Measurements from ENCODE around the gene FYTTD1. TPM values are rescaled to one million over a fixed set of nuclear protein-coding genes. Genes with fewer than 3 reads are reported as not detected.

Gene FYTTD1
- total and polyA plus RNA-seq, 2 donors (not counting 1 experiment from before 2014, with no cell fraction given), result 6.2 to 110 TPM

- under 1% methylated on average over 18 of the region's 18 CpGs for WGBS (ENCODE audit: insufficient coverage)
- Histone ChIP-seq H3K27ac (ENCODE audit: low read length in 2 of 2) (peak overlapping the region; percentile 77 to 94), H3K27me3 (replicated peaks in 1 of 4; ENCODE audit: control extremely low read depth in 1 of 4, control insufficient read depth in 3 of 4, insufficient read depth in 4 of 4, low read length in 3 of 4) (no peaks in the 10 kb centered on the region), H3K36me3 (replicated peaks in 1 of 2; ENCODE audit: control extremely low read depth in 1 of 2, control insufficient read depth in 1 of 2, extremely low read depth in 1 of 2, insufficient read depth in 2 of 2, low read length in 1 of 2) (no peaks in the 10 kb centered on the region), H4K20me1 (ENCODE audit: control insufficient read depth, insufficient read depth, low read length, poor library complexity, severe bottlenecking) (peaks cover 22% of the 10 kb centered on the region), H3K9me3 (ENCODE audit: control extremely low read depth in 1 of 3, control insufficient read depth in 2 of 3, insufficient read depth in 1 of 3, low read length in 2 of 3) (peaks cover 0 to 1% (median 0%) of the 10 kb centered on the region in 3 donors), H3K9ac (ENCODE audit: low read length) (peak overlapping the region; percentile 88), H2AFZ (ENCODE audit: insufficient read depth, low read depth, low read length, poor library complexity, severe bottlenecking) (peak overlapping the region; percentile 94), H3K4me3 (ENCODE audit: control extremely low read depth in 1 of 5, extremely low read depth in 1 of 5, insufficient read depth in 1 of 5, low read depth in 2 of 5, low read length in 4 of 5) (peak overlapping the region; percentile 47 to 97 (median 76)), H3K79me2 (ENCODE audit: control insufficient read depth, insufficient read depth, low read length) (peaks cover 36% of the 10 kb centered on the region), H3K4me1 (ENCODE audit: control insufficient read depth in 2 of 2, insufficient read depth in 2 of 2, low read length in 2 of 2) (peaks cover 18 to 26% of the 10 kb centered on the region in 2 donors), H3K4me2 (replicated peaks; ENCODE audit: low read depth, low read length, poor library complexity, severe bottlenecking) (peak overlapping the region; percentile 96)
- intact Hi-C loops (cut with micrococcal nuclease), result loop anchor here (1.0 to 2.0 kb wide), 6 partner anchors 15 to 150 kb away; no protein-coding TSS in a partner anchor
- no peaks in the 10 kb centered on the region for H3K9me3 Mint-ChIP-seq (ENCODE audit: insufficient read depth)
- peak overlapping the region; percentile 96 for H3K4me3 Mint-ChIP-seq
- no peak for DNase-seq
- POLR2A ChIA-PET, result interaction anchor here (0.7 to 2.2 kb wide), 4 partner anchors 9 to 75 kb away, joined by 4 to 12 read pairs (median 6); partner anchors contain the start of gene RUBCN
- peak overlapping the region; percentile 95 for H3K27ac Mint-ChIP-seq
- TF ChIP-seq CTCF (IDR thresholded peaks at IDR 0.05) (no peak), EZH2 (IDR thresholded peaks at IDR 0.05; ENCODE audit: borderline replicate concordance, insufficient read depth, low read depth, low read length, poor library complexity, severe bottlenecking) (no peak)
- H3K27me3 Mint-ChIP-seq, result no peaks in the 10 kb centered on the region
- peak; percentile 48 for ATAC-seq (ENCODE audit: low read depth)
- CTCF ChIA-PET, result interaction anchor here (0.5 to 1.7 kb wide), 8 partner anchors 10 to 79 kb away, joined by 3 to 11 read pairs (median 6); partner anchors contain the start of genes LRCH3 and RUBCN
- peaks cover 43% of the 10 kb centered on the region for H3K4me1 Mint-ChIP-seq
Measured at GRCh38 chr3:197749315-197749600, 425 bp upstream of the FYTTD1 start.

- H3K4me3 Mint-ChIP-seq, result peak overlapping the region; percentile 96
- no peaks in the 10 kb centered on the region for H3K9me3 ChIP-seq (ENCODE audit: control extremely low read depth in 1 of 3, control insufficient read depth in 2 of 3, insufficient read depth in 1 of 3, low read length in 2 of 3)
- intact Hi-C loops (cut with micrococcal nuclease), result no loop called here
- H3K9me3 Mint-ChIP-seq (ENCODE audit: insufficient read depth), result no peaks in the 10 kb centered on the region
- peaks cover 47% of the 10 kb centered on the region for H3K79me2 ChIP-seq (ENCODE audit: control insufficient read depth, insufficient read depth, low read length)
- H3K27ac ChIP-seq (ENCODE audit: low read length in 2 of 2), result peak overlapping the region; percentile 88 to 94
- no peaks in the 10 kb centered on the region for H3K27me3 Mint-ChIP-seq
- under 1% methylated on average over 43 of the region's 43 CpGs for WGBS (ENCODE audit: insufficient coverage)
- peaks cover 31% of the 10 kb centered on the region for H4K20me1 ChIP-seq (ENCODE audit: control insufficient read depth, insufficient read depth, low read length, poor library complexity, severe bottlenecking)
- peaks cover 18 to 26% of the 10 kb centered on the region in 2 donors for H3K4me1 ChIP-seq (ENCODE audit: control insufficient read depth in 2 of 2, insufficient read depth in 2 of 2, low read length in 2 of 2)
- peak overlapping the region; percentile 96 for H2AFZ ChIP-seq (ENCODE audit: insufficient read depth, low read depth, low read length, poor library complexity, severe bottlenecking)
- CTCF ChIA-PET, result interaction anchor here (0.6 to 1.8 kb wide), 5 partner anchors 41 to 151 kb away, joined by 3 to 6 read pairs (median 6); partner anchors contain the start of gene LRCH3
- peak; percentile 29 for ATAC-seq (ENCODE audit: low read depth)
- H3K4me1 Mint-ChIP-seq, result peaks cover 46% of the 10 kb centered on the region
- no peaks in the 10 kb centered on the region for H3K27me3 ChIP-seq (replicated peaks in 1 of 4; ENCODE audit: control extremely low read depth in 1 of 4, control insufficient read depth in 3 of 4, insufficient read depth in 4 of 4, low read length in 3 of 4)
- H3K4me2 ChIP-seq (replicated peaks; ENCODE audit: low read depth, low read length, poor library complexity, severe bottlenecking), result peak overlapping the region; percentile 96
- H3K9ac ChIP-seq (ENCODE audit: low read length), result peak overlapping the region; percentile 88
- H3K4me3 ChIP-seq (ENCODE audit: control extremely low read depth in 1 of 5, extremely low read depth in 1 of 5, insufficient read depth in 1 of 5, low read depth in 2 of 5, low read length in 4 of 5), result peak overlapping the region; percentile 76 to 97 (median 83)
- no peaks in the 10 kb centered on the region for H3K36me3 ChIP-seq (replicated peaks in 1 of 2; ENCODE audit: control extremely low read depth in 1 of 2, control insufficient read depth in 1 of 2, extremely low read depth in 1 of 2, insufficient read depth in 2 of 2, low read length in 1 of 2)
- TF ChIP-seq CTCF (IDR thresholded peaks at IDR 0.05), result no peak
- TF ChIP-seq EZH2 (IDR thresholded peaks at IDR 0.05; ENCODE audit: borderline replicate concordance, insufficient read depth, low read depth, low read length, poor library complexity, severe bottlenecking), result no peak
- DNase-seq, result peak; percentile 79
- POLR2A ChIA-PET, result interaction anchor here (0.6 to 1.5 kb wide), 2 partner anchors 41 to 143 kb away, joined by 4 to 7 read pairs; partner anchors contain the start of gene LRCH3
- H3K27ac Mint-ChIP-seq, result peak overlapping the region; percentile 91
Measured at GRCh38 chr3:197750396-197750831, 731 bp downstream of the FYTTD1 start.

All from B cell (primary cell).